Spleen (tissue), 11 donors: ENCODE measurements around the gene RHOU. TPM values are rescaled to one million over a fixed set of nuclear protein-coding genes. Genes with fewer than 3 reads are reported as not detected.

Experiments
- DNase-seq: peaks from one replicate; pipeline ENCODE4 v3.0.0-alpha.2; 2020
- H3K27ac ChIP-seq, 8 donors: fragments of 200-600 bp; sonication (generic) in 7 of 8; 1 replicate in 4 of 8; 2 replicates in 4 of 8; pipeline versions ENCODE4 v1.5.0 to v1.8.0; 2016 to 2021; ENCODE audit warnings: inconsistent platforms in 4 of 8, mild to moderate bottlenecking in 4 of 8, moderate library complexity in 1 of 8
- H3K27me3 ChIP-seq, 7 donors: fragments of 200-600 bp; sonication (generic) in 6 of 7; replicated peaks in 1 of 7; 1 replicate in 4 of 7; 2 replicates in 3 of 7; pipeline versions ENCODE4 v1.5.0 to v1.8.0; 2016 to 2021; ENCODE audit warnings: inconsistent platforms in 3 of 7, mild to moderate bottlenecking in 1 of 7
- H3K36me3 ChIP-seq, 6 donors: fragments of 200-600 bp; sonication (generic) in 5 of 6; 1 replicate in 4 of 6; 2 replicates in 2 of 6; pipeline versions ENCODE4 v1.5.0 to v1.8.0; 2016 to 2021; ENCODE audit warnings: inconsistent platforms in 2 of 6
- H3K4me1 ChIP-seq, 6 donors: fragments of 200-600 bp; sonication (generic) in 5 of 6; 1 replicate in 3 of 6; 2 replicates in 3 of 6; pipeline versions ENCODE4 v1.5.0 to v1.8.0; 2016 to 2021; ENCODE audit warnings: inconsistent platforms in 3 of 6
- H3K4me3 ChIP-seq, 8 donors: fragments of 200-600 bp; sonication (generic) in 7 of 8; 1 replicate in 4 of 8; 2 replicates in 4 of 8; pipeline versions ENCODE4 v1.5.0 to v1.8.0; 2016 to 2021; ENCODE audit warnings: inconsistent platforms in 4 of 8, mild to moderate bottlenecking in 4 of 8, moderate library complexity in 2 of 8
- H3K9me3 ChIP-seq, 8 donors: fragments of 200-600 bp; sonication (generic) in 7 of 8; 1 replicate in 4 of 8; 2 replicates in 4 of 8; pipeline versions ENCODE4 v1.5.0 to v1.8.0; 2016 to 2021; ENCODE audit warnings: inconsistent platforms in 4 of 8
- POLR2A ChIP-seq, 3 donors: fragments of 450-650 bp; IDR thresholded peaks; one replicate each; pipeline ENCODE4 v1.5.1; 2017; ENCODE audit warnings: antibody characterized with exemption in 3 of 3, mild to moderate bottlenecking in 1 of 3
- POLR2AphosphoS5 ChIP-seq, 3 donors: sonication (generic); formaldehyde crosslinking; IDR thresholded peaks; one replicate each; pipeline ENCODE4 v1.5.1; 2017; ENCODE audit warnings: antibody characterized with exemption in 3 of 3
- WGBS, 5 donors: extraction: QIAGEN DNeasy Blood & Tissue Kit in 3 of 5; methylation state at CpG; one replicate each; pipeline versions ENCODE4 v1.1.5 to v1.1.7; 2013 to 2018; 5-methylcytosine and 5-hydroxymethylcytosine counted together
- intact Hi-C: fragments of 100-400 bp; cut with DNase I; formaldehyde crosslinking; loops from one replicate; pipeline ENCODE4 v1.15.0; 2023; ENCODE audit warnings: low total_unique reads
- polyA plus RNA-seq, 3 donors: library from polyadenylated mRNA; stranded (reverse); fragments of 200-250 nt; gene quantifications; one replicate each; pipeline ENCODE4 v1.2.1, GENCODE V29; 2013
- total RNA-seq, 7 donors: library from RNA; depleted of rRNA in 3 of 7; stranded (reverse); fragments of >200 nt in 3 of 7; fragmentation: NEBNext Ultra II Directional in 4 of 7; extraction: Animal tissue kit (Norgen Biotek cat#: 25700) in 4 of 7; gene quantifications; one replicate each; pipeline versions ENCODE4 v1.1.0 to v1.2.1, GENCODE V29; 2016 to 2021
- TF ChIP-seq, protein P1 (sequence below), 11 experiments: fragments of 200-600 bp in 7 of 11; fragments of 450-650 bp in 4 of 11; sonication (generic) in 4 of 11; IDR thresholded peaks in 8 of 11; conservative IDR thresholded peaks in 3 of 11; 1 replicate in 7 of 11; 2 replicates in 4 of 11; pipeline versions ENCODE4 v1.4.0 to v1.8.0; 2016 to 2021; ENCODE audit warnings: antibody characterized with exemption in 11 of 11, inconsistent platforms in 4 of 11, mild to moderate bottlenecking in 1 of 11
- donor health status: healthy with polysubstance abuse.
- donor health status: DM: no; HTN: no; CAD: no; lungs with moderate emphysema.
- donor health status: DM: no; HTN: no; CAD: no.
- donor health status: Bipolar disorder and iron deficiency.
- donor health status: healthy.
- donor health status: DM: no; HTN: no; CAD: no.
- donor health status: DM: yes; HTN: yes; CAD: no.

Gene RHOU
- total and polyA plus RNA-seq, 10 donors = 5.7 to 55.7 (median 25.1) TPM

DNA sequence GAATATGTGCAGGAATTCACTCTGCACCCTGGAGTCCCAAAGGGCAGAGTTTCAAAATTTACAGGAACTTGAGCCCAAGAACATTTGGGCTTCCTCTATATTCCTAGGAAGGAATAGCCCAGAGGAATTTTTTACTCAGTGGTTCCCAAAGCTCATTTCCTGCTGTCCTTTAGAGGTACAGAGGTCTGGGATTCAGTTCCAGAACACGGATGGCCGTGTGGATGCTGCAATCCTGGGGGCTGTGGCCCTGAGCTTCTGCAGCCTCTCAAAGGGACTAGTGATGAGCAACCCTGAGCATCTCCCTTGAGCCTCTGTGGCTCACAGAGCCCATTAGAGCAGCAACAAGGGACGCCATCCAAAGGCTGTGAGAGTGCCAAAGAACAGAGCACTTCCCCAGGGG, 10.1 kb upstream of the RHOU start:
- WGBS, 5 donors = 71 to 86% (median 75%) methylated on average over 3 of the region's 3 CpGs

DNA sequence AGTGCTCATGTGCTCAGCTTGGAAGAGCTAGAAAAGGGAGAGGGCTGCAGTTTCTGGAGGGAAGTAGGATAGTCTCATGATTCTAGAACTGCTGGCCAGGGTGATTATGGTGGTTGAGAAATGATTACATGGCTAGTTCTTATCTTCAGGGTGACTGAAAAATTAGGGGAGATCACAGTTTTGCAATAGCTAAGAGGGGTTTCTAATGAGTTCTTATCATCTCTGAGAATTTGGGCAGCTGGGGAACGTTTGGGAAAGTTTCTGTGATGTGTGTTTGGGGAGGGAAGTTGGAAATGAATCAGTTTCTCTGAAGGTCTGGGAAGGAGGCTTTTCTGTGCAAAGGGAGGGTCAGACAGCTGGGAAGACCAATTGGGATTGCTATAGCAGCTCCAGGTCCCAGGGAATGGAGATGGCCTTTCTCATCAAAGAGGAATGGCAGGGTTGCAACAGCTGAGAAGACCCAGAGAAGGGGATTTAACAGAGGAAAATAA, 7.6 kb upstream of the RHOU start:
- TF ChIP-seq, protein P1, sequence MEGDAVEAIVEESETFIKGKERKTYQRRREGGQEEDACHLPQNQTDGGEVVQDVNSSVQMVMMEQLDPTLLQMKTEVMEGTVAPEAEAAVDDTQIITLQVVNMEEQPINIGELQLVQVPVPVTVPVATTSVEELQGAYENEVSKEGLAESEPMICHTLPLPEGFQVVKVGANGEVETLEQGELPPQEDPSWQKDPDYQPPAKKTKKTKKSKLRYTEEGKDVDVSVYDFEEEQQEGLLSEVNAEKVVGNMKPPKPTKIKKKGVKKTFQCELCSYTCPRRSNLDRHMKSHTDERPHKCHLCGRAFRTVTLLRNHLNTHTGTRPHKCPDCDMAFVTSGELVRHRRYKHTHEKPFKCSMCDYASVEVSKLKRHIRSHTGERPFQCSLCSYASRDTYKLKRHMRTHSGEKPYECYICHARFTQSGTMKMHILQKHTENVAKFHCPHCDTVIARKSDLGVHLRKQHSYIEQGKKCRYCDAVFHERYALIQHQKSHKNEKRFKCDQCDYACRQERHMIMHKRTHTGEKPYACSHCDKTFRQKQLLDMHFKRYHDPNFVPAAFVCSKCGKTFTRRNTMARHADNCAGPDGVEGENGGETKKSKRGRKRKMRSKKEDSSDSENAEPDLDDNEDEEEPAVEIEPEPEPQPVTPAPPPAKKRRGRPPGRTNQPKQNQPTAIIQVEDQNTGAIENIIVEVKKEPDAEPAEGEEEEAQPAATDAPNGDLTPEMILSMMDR (IDR thresholded peaks at IDR 0.05 in 8 of 11, conservative IDR thresholded peaks at IDR 0.05 in 3 of 11) = no peak
- TF ChIP-seq POLR2A (IDR thresholded peaks at IDR 0.05) = no peak
- 17 to 66% (median 27%) methylated on average over 1 of the region's 1 CpG for WGBS, 5 donors
- Histone ChIP-seq H3K27me3 (peaks cover 0 to 7% (median 0%) of the 10 kb centered on the region in 7 donors), H3K36me3 (no peaks in the 10 kb centered on the region), H3K4me1 (no peaks in the 10 kb centered on the region), H3K9me3 (no peaks in the 10 kb centered on the region), H3K27ac (no peak overlapping the region), H3K4me3 (no peak overlapping the region)
- DNase-seq = no peak
- intact Hi-C loops = no loop called here

More for the DNA sequence above, 10.1 kb upstream of the RHOU start:
- DNase-seq = no peak
- Histone ChIP-seq H3K4me1 (no peaks in the 10 kb centered on the region), H3K36me3 (no peaks in the 10 kb centered on the region), H3K27ac (no peak overlapping the region), H3K4me3 (no peak overlapping the region), H3K27me3 (peaks cover 0 to 2% (median 0%) of the 10 kb centered on the region in 7 donors), H3K9me3 (no peaks in the 10 kb centered on the region)
- intact Hi-C loops = no loop called here
- TF ChIP-seq POLR2AphosphoS5 (IDR thresholded peaks at IDR 0.05) = no peak
- TF ChIP-seq, protein P1 (IDR thresholded peaks at IDR 0.05 in 8 of 11, conservative IDR thresholded peaks at IDR 0.05 in 3 of 11) = no peak

DNA sequence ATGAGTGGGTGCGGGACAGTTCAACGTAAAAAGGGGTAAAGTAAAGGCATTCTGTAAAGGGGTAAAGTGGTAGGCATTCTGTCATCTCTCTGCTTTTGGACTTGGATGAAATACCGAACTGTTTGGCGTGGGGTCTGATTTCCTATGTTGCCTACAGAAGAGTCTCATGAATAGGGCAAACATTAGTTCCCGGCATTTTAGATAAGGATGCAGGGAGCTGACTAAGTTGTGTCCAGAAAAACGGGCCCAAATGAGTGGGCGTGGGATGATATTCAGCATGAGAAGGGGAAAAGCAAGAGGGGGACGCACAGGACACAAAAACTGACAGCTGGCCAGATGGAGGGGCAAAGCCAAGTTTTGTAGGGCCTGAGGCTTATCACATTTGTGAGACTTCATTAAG, 2.9 kb upstream of the RHOU start:
- no peak for DNase-seq
- no peaks in the 10 kb centered on the region for H3K9me3 ChIP-seq
- intact Hi-C loops = no loop called here
- no peak overlapping the region for H3K27ac ChIP-seq
- no peaks in the 10 kb centered on the region for H3K36me3 ChIP-seq
- 88 to 95% (median 94%) methylated on average over 8 of the region's 8 CpGs for WGBS, 5 donors
- no peak overlapping the region for H3K4me3 ChIP-seq
- TF ChIP-seq, protein P1 (IDR thresholded peaks at IDR 0.05 in 8 of 11, conservative IDR thresholded peaks at IDR 0.05 in 3 of 11) = no peak
- TF ChIP-seq POLR2A (IDR thresholded peaks at IDR 0.05) (no peak), POLR2AphosphoS5 (IDR thresholded peaks at IDR 0.05) (no peak)
- H3K27me3 ChIP-seq = peaks cover 0 to 42% (median 10%) of the 10 kb centered on the region in 7 donors
- peaks cover 3 to 32% (median 15%) of the 10 kb centered on the region in 6 donors for H3K4me1 ChIP-seq

DNA sequence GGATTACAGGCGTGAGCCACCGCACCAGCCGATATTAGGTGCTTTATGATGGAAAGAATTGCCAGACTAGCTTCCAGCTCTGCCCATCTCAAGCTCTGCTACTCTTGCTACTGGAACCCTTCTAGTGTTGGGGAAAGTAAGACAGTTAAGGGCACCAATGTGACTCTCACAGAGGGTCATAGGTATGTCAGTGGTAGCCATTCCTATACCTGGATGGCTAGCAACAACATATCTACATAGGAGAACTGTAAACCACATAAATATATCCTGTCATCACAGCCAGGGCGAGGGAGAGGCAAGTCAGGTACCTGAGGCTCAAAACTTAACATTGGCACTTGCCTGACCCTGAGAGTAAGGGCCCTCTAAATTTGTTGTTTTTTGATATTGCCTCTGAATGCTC, 1.7 kb upstream of the RHOU start:
- intact Hi-C loops = no loop called here
- no peak overlapping the region for H3K4me3 ChIP-seq
- no peaks in the 10 kb centered on the region for H3K9me3 ChIP-seq
- H3K27ac ChIP-seq = no peak overlapping the region
- WGBS, 5 donors = 84 to 97% (median 92%) methylated on average over 4 of the region's 4 CpGs
- DNase-seq = no peak
- H3K36me3 ChIP-seq = peaks cover 0 to 11% (median 0%) of the 10 kb centered on the region in 6 donors
- peaks cover 0 to 42% (median 10%) of the 10 kb centered on the region in 7 donors for H3K27me3 ChIP-seq
- no peak for TF ChIP-seq POLR2A (IDR thresholded peaks at IDR 0.05)
- no peak for TF ChIP-seq POLR2AphosphoS5 (IDR thresholded peaks at IDR 0.05)
- TF ChIP-seq, protein P1 (IDR thresholded peaks at IDR 0.05 in 8 of 11, conservative IDR thresholded peaks at IDR 0.05 in 3 of 11) = no peak
- peaks cover 3 to 43% (median 20%) of the 10 kb centered on the region in 6 donors for H3K4me1 ChIP-seq
